OCI-M2 (cell line): Measurements from ENCODE around the gene INPP5F.
"Not testable (repeated sequence)": the region's sequence is repeated elsewhere in the genome, so short reads cannot be mapped to it uniquely, and the experiment has no call there.

Source experiments
- DNase-seq: peaks from one replicate; lab custom pipeline; 2025; ENCODE audit not compliant: unreplicated experiment; lab: John Stamatoyannopoulos, UW

INPP5F gene

DNA sequence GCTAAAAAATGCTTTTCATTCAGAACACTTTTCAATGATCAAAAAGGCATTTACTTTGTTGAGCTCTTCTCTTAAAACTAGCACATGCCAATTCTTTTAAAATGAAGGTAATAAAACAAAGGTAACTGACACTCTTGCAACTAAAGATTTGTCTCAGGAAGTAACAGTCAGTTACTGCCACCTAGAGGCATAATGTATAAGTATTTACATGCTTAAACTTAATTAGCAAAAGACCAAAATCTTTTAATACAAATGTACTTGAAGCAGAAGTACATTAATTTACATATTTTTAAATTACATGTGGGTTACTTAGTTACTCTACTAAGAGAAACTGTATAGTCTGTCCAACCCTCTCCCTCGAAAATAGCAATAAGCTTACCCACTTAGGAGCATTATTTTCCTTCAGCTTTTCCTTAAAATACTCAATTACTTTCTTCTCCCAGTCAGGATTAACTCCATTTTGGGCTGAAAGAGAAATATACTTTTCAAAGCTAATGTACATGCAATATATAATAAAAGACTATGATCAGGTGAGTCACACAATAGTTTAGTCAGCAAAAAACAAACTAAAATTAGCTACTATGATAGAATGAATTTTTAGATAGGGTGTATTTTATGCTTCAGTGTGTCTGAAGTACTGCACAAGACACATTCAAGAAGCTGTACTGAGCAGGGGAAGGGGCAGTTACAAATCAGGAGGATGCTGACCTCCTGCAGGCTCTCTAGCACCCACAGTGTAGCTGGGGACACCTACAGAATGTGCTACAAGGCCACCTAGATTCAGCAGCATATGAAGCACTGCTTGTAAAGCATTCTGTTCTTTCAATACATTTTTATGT lies 133.8 kb downstream of the INPP5F start:
- DNase-seq: no peak

DNA sequence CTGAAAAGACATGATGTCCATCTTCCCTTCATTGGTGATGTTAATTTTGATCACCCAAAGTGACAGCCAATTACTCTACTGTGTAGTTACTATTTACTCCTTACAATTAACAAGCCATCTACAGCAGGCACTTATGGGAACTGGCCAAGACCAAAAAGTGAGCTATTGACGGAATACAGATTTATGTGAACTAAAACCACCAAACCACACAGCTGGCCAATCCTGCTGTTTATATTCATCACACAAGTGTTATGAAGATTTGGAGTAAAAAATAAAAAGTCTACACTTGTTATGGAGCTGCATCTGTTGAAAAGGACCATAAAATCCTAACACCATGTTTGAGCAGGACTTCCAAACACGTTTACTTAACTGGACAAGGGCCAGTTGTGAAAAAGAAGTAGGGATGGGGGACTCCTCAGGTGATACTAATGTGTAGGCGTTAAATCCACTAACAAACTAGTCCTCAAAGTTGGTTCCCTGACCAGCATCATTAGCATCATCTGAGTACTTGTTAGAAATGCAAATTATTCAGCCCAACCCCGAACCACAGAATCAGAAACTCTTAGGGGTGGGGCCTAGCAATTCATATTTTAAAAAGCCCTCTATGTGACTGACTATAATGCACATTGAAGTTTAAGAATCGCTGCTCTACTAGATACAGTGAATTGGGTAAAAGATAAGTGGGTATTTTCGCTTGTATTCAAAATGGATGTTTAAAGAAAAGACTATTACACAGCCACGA lies 135.2 kb downstream of the INPP5F start:
- no peak for DNase-seq

DNA sequence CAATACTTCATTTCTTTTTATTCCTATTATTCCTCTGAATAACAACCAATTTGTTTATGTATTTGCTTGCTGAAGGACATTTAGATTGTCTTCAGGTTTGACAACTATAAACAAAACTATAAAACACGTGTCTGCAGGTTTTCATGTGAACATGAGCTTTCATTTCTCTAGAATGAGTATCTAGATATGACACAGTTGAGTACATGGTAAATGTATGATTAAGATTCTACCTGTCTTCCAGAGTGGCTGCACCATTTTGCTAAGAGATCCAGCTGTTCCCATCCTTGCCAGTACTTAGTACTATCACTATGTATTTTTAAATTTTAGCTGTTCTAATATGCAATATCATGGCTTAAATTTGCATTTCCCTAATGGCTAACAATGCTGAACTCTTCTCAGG lies 136.7 kb downstream of the INPP5F start:
- no peak for DNase-seq

DNA sequence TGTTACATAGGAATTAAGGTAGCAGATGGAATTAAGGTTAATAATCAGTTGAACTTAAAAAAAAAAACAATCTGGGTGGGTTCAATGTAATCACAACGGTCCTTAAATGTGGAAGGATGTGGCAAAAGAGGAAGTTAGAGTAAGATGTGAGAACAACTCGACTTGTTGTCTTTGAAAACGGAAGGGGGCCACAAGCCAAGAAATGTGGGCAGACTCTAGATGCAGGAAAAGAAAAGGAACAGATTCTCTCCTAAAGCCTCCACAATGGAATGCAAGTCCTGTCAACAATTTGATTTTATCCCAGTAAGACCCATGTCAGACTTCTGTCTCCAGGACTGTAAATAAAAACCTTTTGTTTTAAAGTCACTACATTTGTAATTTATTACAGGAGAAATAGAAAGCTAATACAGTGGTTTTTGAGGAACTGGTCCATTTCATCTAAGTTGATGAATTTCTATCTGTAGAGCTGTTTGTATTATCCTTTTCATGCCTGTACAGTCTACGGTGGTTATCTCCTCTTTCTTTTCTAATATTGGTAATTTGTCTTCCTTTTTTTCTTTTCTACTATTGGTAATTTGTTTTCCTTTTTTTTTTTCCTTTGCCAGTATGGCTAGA lies 138.2 kb downstream of the INPP5F start:
- no peak for DNase-seq

DNA sequence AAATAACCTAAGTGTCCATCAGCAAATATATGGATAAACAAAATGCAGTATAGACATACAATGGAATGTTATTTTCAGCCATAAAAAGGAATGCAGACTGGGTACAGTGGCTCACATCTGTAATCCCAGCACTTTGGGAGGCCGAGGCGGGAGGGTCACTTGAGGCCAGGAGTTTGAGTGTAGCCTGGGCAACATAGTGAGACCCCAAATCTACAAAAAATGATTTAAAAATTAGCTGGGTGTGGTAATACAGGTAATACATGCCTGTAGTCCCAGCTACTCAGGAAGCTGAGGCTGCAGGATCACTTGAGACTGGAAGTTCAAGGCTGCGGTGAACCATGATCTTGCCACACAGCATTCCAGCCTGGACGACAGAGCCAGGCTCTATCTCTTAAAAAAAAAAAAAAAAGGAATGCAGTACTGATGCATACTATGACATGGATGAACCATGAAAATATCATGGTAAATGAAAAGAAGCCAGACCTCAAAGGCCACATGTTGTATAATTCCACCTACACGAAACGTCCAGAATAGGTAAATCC lies 139.9 kb downstream of the INPP5F start:
- DNase-seq: no peak

DNA sequence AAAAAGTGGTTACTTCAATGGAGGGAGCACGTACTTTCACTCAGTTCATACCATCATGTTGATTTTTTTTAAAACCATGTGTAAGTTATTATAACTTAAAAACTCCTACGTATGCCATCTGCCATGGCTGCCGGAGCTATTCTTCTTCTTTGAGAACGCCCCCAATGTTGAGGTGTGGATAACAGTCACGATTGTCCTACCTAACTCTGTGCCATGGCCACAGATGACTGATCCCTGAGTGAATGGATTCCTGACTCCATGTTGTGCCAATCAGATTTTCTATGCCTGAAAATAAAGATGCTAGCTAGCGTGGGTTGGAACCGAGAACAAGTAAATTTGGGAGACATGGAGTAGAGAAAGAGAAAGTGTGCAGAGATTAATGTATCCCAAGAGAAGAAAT lies 141.5 kb downstream of the INPP5F start:
- DNase-seq: no peak

DNA sequence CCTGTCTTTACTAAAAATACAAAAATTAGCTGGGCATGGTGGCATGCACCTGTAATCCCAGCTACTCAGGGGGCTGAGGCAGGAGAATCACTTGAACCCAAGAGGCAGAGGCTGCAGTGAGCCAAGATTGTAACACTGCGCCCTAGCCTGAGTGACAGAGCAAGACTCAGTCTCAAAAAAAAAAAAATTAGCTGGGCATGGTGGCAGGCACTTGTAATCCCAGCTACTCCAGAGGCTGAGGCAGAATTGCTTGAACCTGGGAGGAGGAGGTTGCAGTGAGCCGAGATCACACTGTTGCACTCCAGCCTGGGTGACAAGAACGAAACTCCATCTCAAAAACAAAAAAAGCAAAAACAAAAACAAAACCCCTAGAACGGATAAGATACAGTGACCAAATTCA lies 143.5 kb downstream of the INPP5F start:
- not testable (repeated sequence) for DNase-seq

DNA sequence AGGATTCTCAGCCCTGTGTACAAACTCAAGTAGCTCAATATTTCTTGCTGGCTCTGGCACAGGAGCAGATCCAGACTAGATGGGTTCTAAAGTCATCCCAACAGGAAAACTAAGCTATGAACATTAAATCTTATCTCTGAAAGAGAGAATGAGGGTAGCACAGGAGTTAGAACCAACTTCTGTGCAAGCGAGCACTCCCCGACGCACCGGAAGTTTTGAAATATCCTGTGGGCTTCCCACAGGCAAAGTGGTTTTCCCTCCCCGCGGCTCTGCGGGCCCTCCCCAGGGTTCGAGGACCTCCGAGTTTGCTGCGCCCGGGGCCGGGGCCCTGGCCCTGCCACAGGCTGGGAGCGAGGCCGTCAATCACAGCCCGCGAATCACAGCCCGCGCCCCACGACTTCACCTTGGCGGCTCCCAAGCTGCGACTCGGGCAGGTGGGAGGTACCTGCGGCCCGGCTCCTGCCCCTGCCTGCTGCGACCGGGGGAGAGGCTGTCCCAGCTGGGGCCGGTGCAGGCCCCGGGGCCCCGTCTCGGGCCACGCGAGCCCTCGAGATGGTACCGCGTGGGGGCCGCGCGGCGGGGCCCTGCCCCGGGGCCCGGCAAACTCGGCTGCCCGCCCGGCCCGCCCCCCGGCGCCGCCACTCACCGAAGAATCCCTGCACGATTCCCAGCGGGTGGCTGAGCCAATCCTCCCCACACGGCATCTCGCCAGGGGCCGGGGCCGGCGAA lies 146.2 kb downstream of the INPP5F start:
- DNase-seq: no peak

DNA sequence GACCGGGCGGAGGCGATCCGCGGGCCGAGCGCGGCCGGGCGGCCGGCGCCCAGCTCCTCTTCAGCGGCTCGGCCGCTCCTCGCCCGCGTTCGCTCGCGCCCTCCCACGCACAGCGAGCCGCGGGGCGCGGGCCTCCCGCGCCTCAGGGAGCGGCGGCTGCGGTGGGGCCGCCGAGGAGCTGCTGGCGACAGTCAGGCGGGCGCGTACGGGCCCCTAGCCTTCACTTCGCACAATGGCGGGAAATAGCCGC lies 146.7 kb downstream of the INPP5F start, which contains the start of gene MCMBP:
Gene MCMBP, minus strand, starts transcription at position 234 of the 250 bp plus-strand sequence. CDS start 259 bp downstream, outside the sequence.
- DNase-seq: no peak

DNA sequence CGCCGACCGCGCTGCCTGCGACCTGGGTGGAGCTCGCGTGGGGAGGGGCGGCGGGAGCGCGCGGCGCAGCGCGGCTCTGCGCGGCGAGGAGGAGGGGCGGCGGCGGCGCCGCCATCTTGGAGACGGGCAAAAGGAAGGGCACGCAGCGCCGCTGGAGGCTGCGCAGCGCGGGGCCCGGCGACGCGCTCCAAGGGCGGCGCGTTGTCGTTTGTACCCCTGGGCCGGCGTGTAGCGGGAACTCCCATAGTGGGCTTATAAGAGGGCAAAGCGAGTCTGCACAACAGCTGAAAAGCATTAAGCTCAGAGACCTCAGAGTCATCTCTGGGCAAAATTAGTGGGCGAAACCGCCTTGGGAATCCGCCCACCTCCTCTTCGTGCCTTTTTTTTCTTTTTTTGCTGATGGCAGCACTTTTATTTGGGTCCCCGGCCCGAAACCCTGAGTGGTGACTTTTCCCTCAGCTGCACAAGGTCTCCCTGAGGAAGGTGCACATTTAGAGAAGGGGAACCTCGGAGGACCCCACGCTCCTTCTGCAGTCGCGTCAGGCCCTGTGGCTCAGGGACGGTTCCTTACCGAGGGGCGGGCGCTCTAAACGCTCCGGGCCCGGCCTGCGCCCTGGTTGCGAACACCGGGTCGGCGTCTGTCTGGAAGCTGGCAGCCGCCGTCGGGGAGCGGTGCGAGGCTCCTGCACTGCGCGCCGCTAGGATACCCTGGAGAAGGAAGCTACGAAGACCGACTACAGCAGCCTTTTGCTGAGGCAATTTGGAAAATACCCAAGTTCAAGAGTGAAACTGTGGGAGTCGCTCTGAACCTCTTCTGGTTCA lies 147.2 kb downstream of the INPP5F start:
- DNase-seq: peak; percentile 43

DNA sequence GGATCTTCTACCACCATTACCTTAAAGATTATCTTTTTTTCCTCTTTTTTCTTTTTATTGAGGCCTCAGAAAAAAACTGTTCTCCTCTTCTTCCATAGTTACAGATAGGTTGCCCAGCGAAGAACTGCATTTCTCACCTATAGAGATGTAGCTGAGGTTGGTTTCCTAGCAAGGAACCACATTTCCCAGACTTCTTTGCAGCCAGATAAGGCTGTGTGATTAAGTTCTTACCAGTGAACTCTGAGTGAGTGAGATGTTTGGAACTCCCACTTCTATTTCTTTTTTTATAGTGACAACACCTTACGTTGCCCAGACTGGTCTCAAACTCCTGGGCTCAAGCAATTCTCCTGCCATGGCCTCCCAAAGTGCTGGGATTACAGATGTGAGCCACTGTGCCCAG lies 152.7 kb downstream of the INPP5F start:
- DNase-seq: no peak
